A549 treated with Mapracorat at 1 μM for 4 hours (cell line): ENCODE results near the gene MKI67. TPM values are rescaled to one million over a fixed set of nuclear protein-coding genes. Genes with fewer than 3 reads are reported as not detected.

Experiments
- total RNA-seq: library from RNA; stranded (reverse); fragments of 200-300 nt; extraction: Qiagen RNA extraction; gene quantifications from 5 replicates; pipeline ENCODE4 v1.2.3, GENCODE V29; 2022

Gene MKI67
- total RNA-seq = 57.5 to 70.6 TPM (median 64.6 TPM) in 5 replicates

GRCh38 chr10:128125944-128126764 lies at the start of gene MKI67:
Gene MKI67 (minus strand): TSS chr10:128126423. CDS start chr10:128125667, 756 bp downstream.

Other genes starting within 250 kb of the MKI67 start
- gene CLRN3, start 233.5 kb downstream of the MKI67 start, total RNA-seq = not detected in 5 replicates
- gene PTPRE, start 219.3 kb downstream of the MKI67 start, total RNA-seq = 3.3 to 5.9 TPM (median 5.2 TPM) in 5 replicates